Uterus (tissue), 4 donors: ENCODE results near the gene INTS11. TPM values are rescaled to one million over a fixed set of nuclear protein-coding genes. Genes with fewer than 3 reads are reported as not detected.

ENCODE experiments used
- DNase-seq, 2 donors: peaks; one replicate each; pipeline ENCODE4 v3.0.0-alpha.2; 2019 to 2020
- H3K27ac ChIP-seq, 2 donors: fragments of 200-600 bp; sonication (generic); 1 replicate in 1 of 2; 2 replicates in 1 of 2; pipeline ENCODE4 v1.5.1; 2016 to 2018
- H3K27me3 ChIP-seq, 2 donors: fragments of 200-600 bp; sonication (generic); one replicate each; pipeline ENCODE4 v1.5.1; 2018 to 2019; ENCODE audit warnings: control low read depth in 1 of 2
- H3K36me3 ChIP-seq, 2 donors: fragments of 200-600 bp; sonication (generic); one replicate each; pipeline ENCODE4 v1.5.1; 2019; ENCODE audit warnings: control low read depth in 1 of 2
- H3K4me1 ChIP-seq, 2 donors: fragments of 200-600 bp; sonication (generic); one replicate each; pipeline ENCODE4 v1.5.1; 2018 to 2019; ENCODE audit warnings: control low read depth in 1 of 2
- H3K4me3 ChIP-seq, 2 donors: fragments of 200-600 bp; sonication (generic); 1 replicate in 1 of 2; 2 replicates in 1 of 2; pipeline ENCODE4 v1.5.1; 2018 to 2019; ENCODE audit warnings: mild to moderate bottlenecking in 1 of 2
- H3K9me3 ChIP-seq, 2 donors: fragments of 200-600 bp; sonication (generic); one replicate each; pipeline ENCODE4 v1.5.1; 2019; ENCODE audit warnings: control low read depth in 1 of 2
- CTCF ChIP-seq, 4 experiments: fragments of 200-600 bp in 2 of 4; fragments of 450-650 bp in 2 of 4; sonication (generic) in 2 of 4; IDR thresholded peaks; one replicate each; pipeline ENCODE4 v1.5.1; 2016 to 2019; ENCODE audit warnings: antibody characterized with exemption in 4 of 4, mild to moderate bottlenecking in 2 of 4, moderate library complexity in 1 of 4
- POLR2A ChIP-seq, 2 donors: fragments of 450-650 bp; IDR thresholded peaks; one replicate each; pipeline ENCODE4 v1.6.1; 2016; ENCODE audit warnings: antibody characterized with exemption in 2 of 2, mild to moderate bottlenecking in 1 of 2, moderate library complexity in 1 of 2
- intact Hi-C: fragments of 100-400 bp; cut with DNase I; formaldehyde crosslinking; loops from one replicate; pipeline ENCODE4 v1.15.1; 2023; ENCODE audit warnings: low total_unique reads
- microRNA-seq: library from miRNA; unstranded; fragments of <30 nt; microRNA quantifications from one replicate; pipeline ENCODE4, GENCODE V29; 2016; ENCODE audit warnings: borderline microRNAs expressed, borderline replicate concordance
- small RNA-seq: library from RNA; depleted of rRNA; stranded (forward); fragments of <200 nt; gene quantifications from one replicate; pipeline ENCODE3, GENCODE V24; 2016
- total RNA-seq, 4 donors: library from RNA; depleted of rRNA in 3 of 4; stranded (reverse); fragments of >200 nt in 3 of 4; gene quantifications; one replicate each; pipeline versions ENCODE4 v1.1.0 to v1.2.4, GENCODE V29; 2014 to 2023
- donor health status: DM: yes; HTN: yes; CAD: no.

INTS11 gene
- total RNA-seq, 4 donors from 2014 or later, result 45.6 to 277 (median 130) TPM

GRCh38 chr1:1264868-1265272 lies 59.6 kb downstream of the INTS11 start:
- H3K4me3 ChIP-seq, result no peak overlapping the region
- TF ChIP-seq CTCF (IDR thresholded peaks at IDR 0.05) (no peak), POLR2A (IDR thresholded peaks at IDR 0.05) (no peak)
- H3K9me3 ChIP-seq, result no peaks in the 10 kb centered on the region
- H3K27me3 ChIP-seq, result no peaks in the 10 kb centered on the region
- H3K27ac ChIP-seq, result no peak overlapping the region
- intact Hi-C loops, result no loop called here
- DNase-seq, result no peak
- no peaks in the 10 kb centered on the region for H3K36me3 ChIP-seq
- no peaks in the 10 kb centered on the region for H3K4me1 ChIP-seq

GRCh38 chr1:1264026-1264425 lies 60.4 kb downstream of the INTS11 start:
- TF ChIP-seq POLR2A (IDR thresholded peaks at IDR 0.05) (no peak), CTCF (IDR thresholded peaks at IDR 0.05) (no peak)
- DNase-seq, result no peak
- intact Hi-C loops, result no loop called here
- H3K36me3 ChIP-seq, result no peaks in the 10 kb centered on the region
- no peaks in the 10 kb centered on the region for H3K9me3 ChIP-seq
- no peak overlapping the region for H3K27ac ChIP-seq
- H3K4me3 ChIP-seq, result no peak overlapping the region
- no peaks in the 10 kb centered on the region for H3K27me3 ChIP-seq
- H3K4me1 ChIP-seq, result no peaks in the 10 kb centered on the region

- Histone ChIP-seq H3K9me3 (no peaks in the 10 kb centered on the region), H3K4me3 (no peak overlapping the region), H3K27me3 (no peaks in the 10 kb centered on the region), H3K27ac (no peak overlapping the region), H3K4me1 (no peaks in the 10 kb centered on the region), H3K36me3 (no peaks in the 10 kb centered on the region)
- TF ChIP-seq CTCF (IDR thresholded peaks at IDR 0.05), result no peak
- TF ChIP-seq POLR2A (IDR thresholded peaks at IDR 0.05), result no peak
- DNase-seq, result no peak
- intact Hi-C loops, result no loop called here
These were observed 61.7 kb downstream of the INTS11 start for GRCh38 chr1:1262758-1263157.

GRCh38 chr1:1262071-1262470 lies 62.4 kb downstream of the INTS11 start:
- Histone ChIP-seq H3K27me3 (no peaks in the 10 kb centered on the region), H3K4me1 (no peaks in the 10 kb centered on the region), H3K9me3 (no peaks in the 10 kb centered on the region), H3K36me3 (no peaks in the 10 kb centered on the region), H3K27ac (no peak overlapping the region), H3K4me3 (no peak overlapping the region)
- no peak for DNase-seq
- intact Hi-C loops, result no loop called here
- no peak for TF ChIP-seq CTCF (IDR thresholded peaks at IDR 0.05)
- no peak for TF ChIP-seq POLR2A (IDR thresholded peaks at IDR 0.05)

Small RNA genes within 50 kb of the gene (microRNA-seq; reads per million reads assigned to microRNA genes)
- gene MIR6726 (not detected), gene MIR6727 (not detected), gene MIR6808 (not detected)

Small RNA genes within 50 kb of the gene (small RNA-seq; reads per million reads assigned to genes)
- not detected for gene MIR6726

Other genes starting within 250 kb of the INTS11 start
- gene C1orf159, start 208.6 kb downstream of the INTS11 start, total RNA-seq, result 10 to 100 TPM in 3 of 4 donors, 1 to 10 TPM in 1; 4.9 to 20.0 (median 17.9) TPM
- gene TTLL10, start 150.8 kb downstream of the INTS11 start, total RNA-seq, result under 1 TPM in 2 of 4 donors, not detected in 2; 0.35 to 0.51 TPM
- 1 to 10 TPM in 1 of 4 donors, under 1 TPM in 1, not detected in 2; 0.37 to 2.6 TPM for gene TNFRSF18, start 118.1 kb downstream of the INTS11 start, total RNA-seq
- gene TNFRSF4, start 110.5 kb downstream of the INTS11 start, total RNA-seq, result 1 to 10 TPM in 2 of 4 donors, not detected in 2; 1.3 to 1.5 TPM
- gene SDF4, start 92.7 kb downstream of the INTS11 start, total RNA-seq, result 100 to 1,000 TPM in 1 of 4 donors, 10 to 100 TPM in 3; 29.7 to 105 (median 50.3) TPM
- gene B3GALT6, start 92.4 kb downstream of the INTS11 start, total RNA-seq, result 10 to 100 TPM in 3 of 4 donors, 1 to 10 TPM in 1; 1.8 to 23.5 (median 17.6) TPM
- gene C1QTNF12, start 77.9 kb downstream of the INTS11 start, total RNA-seq, result 1 to 10 TPM in 2 of 4 donors, not detected in 2; 3.1 to 8.2 TPM
- gene UBE2J2, start 50.8 kb downstream of the INTS11 start, total RNA-seq, result 10 to 100 TPM in 3 of 4 donors, 1 to 10 TPM in 1; 9.5 to 66.1 (median 49.8) TPM
- 1 to 10 TPM in 3 of 4 donors, under 1 TPM in 1; 0.26 to 8.4 (median 4.4) TPM for gene SCNN1D, start 44.2 kb downstream of the INTS11 start, total RNA-seq
- 10 to 100 TPM; 11.2 to 98.5 (median 44.0) TPM for gene ACAP3, start 16.7 kb downstream of the INTS11 start, total RNA-seq
- gene PUSL1, start 16.1 kb downstream of the INTS11 start, total RNA-seq, result 10 to 100 TPM; 14.7 to 34.1 (median 24.3) TPM
- 10 to 100 TPM in 2 of 4 donors, 1 to 10 TPM in 2; 3.5 to 23.9 (median 16.4) TPM for gene CPTP, start 142 bp upstream of the INTS11 start, total RNA-seq
- under 1 TPM in 2 of 4 donors, not detected in 2; 0.14 to 0.34 TPM for gene TAS1R3, start 6.6 kb upstream of the INTS11 start, total RNA-seq
- gene DVL1, start 24.8 kb upstream of the INTS11 start, total RNA-seq, result 10 to 100 TPM; 35.6 to 94.5 (median 49.7) TPM
- gene MXRA8, start 33.9 kb upstream of the INTS11 start, total RNA-seq, result 100 to 1,000 TPM in 2 of 4 donors, 10 to 100 TPM in 2; 86.1 to 143 (median 117) TPM
- 10 to 100 TPM; 13.2 to 75.8 (median 31.1) TPM for gene AURKAIP1, start 50.5 kb upstream of the INTS11 start, total RNA-seq
- gene CCNL2, start 74.7 kb upstream of the INTS11 start, total RNA-seq, result 100 to 1,000 TPM; 207 to 351 (median 281) TPM
- gene MRPL20, start 82.6 kb upstream of the INTS11 start, total RNA-seq, result 100 to 1,000 TPM in 1 of 4 donors, 10 to 100 TPM in 3; 34.3 to 114 (median 65.1) TPM
- gene ANKRD65, start 96.6 kb upstream of the INTS11 start, total RNA-seq, result 10 to 100 TPM in 2 of 4 donors, 1 to 10 TPM in 2; 1.3 to 20.0 (median 6.7) TPM
- 10 to 100 TPM; 15.6 to 67.1 (median 47.1) TPM for gene VWA1, start 111.0 kb upstream of the INTS11 start, total RNA-seq
- gene ATAD3C, start 125.0 kb upstream of the INTS11 start, total RNA-seq, result 1 to 10 TPM in 2 of 4 donors, under 1 TPM in 1, not detected in 1; 0.77 to 3.8 (median 1.7) TPM
- gene ATAD3B, start 147.1 kb upstream of the INTS11 start, total RNA-seq, result 10 to 100 TPM in 3 of 4 donors, 1 to 10 TPM in 1; 2.1 to 20.5 (median 17.8) TPM
- gene ATAD3A, start 187.5 kb upstream of the INTS11 start, total RNA-seq, result 10 to 100 TPM in 3 of 4 donors, 1 to 10 TPM in 1; 1.8 to 14.8 (median 11.7) TPM
- gene TMEM240, start 216.0 kb upstream of the INTS11 start, total RNA-seq, result 10 to 100 TPM in 1 of 4 donors, 1 to 10 TPM in 1, not detected in 2; 9.4 to 16.3 TPM